ENCODE measurements around the gene MRPL53.
"Not testable (repeated sequence)": the region's sequence is repeated elsewhere in the genome, so short reads cannot be mapped to it uniquely, and the experiment has no call there.

Gene MRPL53

GRCh38 chr2:74447230-74447999 is 25.1 kb downstream of the MRPL53 start:
- no peak for DNase-seq

DNA sequence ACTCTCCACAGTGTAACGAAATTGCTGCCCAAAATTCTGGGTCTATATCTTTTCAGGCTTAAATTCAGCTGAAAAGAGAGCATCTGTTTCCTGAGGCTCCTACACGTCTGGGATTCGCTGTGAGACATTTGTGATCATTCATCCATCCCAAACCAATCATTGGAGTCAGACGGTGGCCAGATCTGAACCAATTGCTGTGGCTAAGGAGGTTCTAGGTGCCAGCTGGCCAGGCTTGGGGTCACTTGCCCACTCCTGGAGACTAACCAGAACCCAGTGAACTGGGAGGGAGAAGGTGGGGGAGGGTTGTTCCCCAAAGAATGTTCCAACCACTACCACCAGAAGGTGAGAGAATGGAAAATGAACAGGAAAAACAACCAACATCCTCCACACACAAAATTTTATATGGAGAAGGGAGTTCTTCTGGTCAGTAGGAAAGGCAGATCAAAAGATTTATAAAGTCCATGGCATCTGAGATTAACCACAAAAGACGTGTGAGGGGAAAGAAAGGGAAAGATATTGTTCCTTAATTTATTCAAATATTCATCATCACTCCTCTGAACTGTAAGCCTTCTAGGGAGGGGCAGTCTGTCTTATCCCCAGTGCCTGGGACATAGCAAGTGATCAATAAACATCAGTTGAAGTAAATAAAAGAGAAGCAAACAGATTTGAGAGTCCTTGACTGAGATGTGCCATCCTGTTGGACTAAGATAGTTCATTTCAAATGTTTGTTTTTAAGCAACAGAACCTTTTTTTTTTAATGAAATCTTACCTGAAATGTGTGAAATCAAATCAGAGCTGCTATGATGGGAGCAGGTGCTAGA is 27.8 kb downstream of the MRPL53 start:
- no peak for DNase-seq

DNA sequence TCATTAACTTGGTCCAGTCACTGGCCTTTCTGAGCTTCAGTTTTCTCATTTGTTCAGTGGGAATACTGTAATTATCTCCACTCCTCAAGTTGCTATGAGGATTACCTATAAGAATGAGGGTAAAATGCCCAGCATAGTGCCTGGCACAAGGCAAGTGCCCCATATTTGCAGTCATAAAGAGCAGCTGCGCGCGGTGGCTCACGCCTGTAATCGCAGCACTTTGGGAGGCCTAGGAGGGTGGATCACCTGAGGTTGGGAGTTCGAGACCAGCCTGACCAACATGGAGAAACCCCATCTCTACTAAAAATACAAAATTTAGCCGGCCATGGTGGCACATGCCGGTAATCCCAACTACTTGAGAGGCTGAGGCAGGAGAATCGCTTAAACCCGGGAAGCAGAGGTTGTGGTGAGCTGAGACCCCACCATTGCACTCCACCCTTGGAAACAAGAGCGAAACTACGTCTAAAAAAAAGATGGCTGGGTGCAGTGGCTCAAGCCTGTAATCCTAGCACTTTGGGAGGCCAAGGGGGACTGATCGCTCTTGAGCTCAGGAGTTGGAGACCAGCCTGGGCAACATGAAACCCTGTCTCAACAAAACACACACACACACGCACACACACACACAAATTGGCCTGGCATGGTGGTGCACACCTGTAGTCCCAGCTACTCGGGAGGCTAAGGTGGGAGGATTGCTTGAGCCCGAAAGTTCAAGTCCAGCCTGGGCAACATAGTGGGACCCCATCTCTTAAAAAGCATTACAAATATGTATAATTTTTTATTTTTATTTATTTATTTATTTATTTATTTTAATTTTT is 29.8 kb downstream of the MRPL53 start:
- not testable (repeated sequence) for DNase-seq

- DNase-seq, result no peak
Observed at GRCh38 chr2:74441690-74442482, 30.6 kb downstream of the MRPL53 start, which contains the start of gene RTKN. Gene RTKN (minus strand): TSS chr2:74441937. CDS start chr2:74441816, 121 bp downstream.

DNA sequence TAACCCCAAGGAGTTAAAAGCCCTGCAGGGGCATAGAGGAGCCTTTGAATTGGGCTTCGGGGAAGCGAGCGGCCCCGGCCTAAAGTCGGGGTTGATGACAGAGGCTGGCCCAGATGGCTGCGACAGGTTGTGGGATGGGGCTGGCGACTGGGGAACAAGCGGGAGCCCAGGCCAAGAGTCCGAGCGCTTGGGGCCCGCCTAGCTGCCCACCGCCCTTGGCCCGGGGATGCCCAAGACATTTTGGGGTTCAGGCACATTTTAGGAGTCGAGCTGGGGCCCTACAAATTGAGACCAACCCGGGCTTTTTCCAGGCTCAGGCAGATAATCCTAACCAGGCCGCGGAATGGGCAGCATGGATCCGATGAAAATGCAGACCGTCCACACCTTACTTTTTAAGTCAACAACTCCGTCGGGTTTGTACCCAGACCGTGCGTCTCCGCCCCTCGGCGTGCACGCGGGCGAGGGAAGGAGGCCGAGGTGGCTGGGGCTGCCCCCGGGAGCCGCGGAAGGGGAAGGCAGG is 31.2 kb downstream of the MRPL53 start:
- no peak for DNase-seq

- DNase-seq, result peak; percentile 40
Observed at GRCh38 chr2:74440378-74441169, 31.9 kb downstream of the MRPL53 start.

- DNase-seq, result no peak
Observed at GRCh38 chr2:74439803-74440377, 32.6 kb downstream of the MRPL53 start.

DNA sequence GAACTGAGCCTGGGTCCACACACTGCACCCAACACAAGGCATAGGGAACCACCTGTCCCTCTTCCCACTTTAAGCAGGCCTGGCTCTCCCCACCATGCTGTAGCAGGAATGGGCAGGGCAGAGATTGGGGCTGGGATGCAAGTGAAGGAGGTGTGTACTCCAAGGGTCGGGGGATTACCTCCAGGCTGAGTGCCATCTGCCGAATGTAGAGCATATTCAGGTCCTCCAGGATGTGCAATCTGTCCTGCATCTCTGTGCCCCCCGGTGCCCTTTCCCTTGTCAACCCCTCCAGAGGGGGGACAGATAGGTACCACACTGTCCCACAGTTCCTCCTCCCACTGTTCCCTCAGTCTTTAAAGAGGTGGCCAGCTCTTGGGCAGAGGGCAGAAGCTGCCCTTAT is 33.1 kb downstream of the MRPL53 start:
- DNase-seq, result no peak

DNA sequence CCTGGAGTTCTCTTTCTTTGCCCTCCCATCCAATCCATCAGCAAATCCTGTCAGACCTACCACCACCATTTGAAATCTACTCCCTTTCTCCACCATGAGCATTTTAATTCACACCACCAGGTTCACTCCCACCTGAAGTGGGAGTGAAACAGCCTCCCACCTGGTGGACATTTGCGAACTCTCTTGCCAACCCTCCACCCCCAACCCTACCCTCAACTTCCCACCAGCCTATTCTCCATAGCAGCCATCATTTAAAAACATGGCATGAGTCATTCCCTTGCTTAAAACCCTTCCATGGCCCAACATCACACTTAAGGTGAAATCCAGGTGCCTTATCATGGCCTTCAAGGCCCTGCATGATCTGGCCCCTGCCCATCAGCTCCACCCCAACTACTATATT is 34.2 kb downstream of the MRPL53 start:
- DNase-seq, result no peak

DNA sequence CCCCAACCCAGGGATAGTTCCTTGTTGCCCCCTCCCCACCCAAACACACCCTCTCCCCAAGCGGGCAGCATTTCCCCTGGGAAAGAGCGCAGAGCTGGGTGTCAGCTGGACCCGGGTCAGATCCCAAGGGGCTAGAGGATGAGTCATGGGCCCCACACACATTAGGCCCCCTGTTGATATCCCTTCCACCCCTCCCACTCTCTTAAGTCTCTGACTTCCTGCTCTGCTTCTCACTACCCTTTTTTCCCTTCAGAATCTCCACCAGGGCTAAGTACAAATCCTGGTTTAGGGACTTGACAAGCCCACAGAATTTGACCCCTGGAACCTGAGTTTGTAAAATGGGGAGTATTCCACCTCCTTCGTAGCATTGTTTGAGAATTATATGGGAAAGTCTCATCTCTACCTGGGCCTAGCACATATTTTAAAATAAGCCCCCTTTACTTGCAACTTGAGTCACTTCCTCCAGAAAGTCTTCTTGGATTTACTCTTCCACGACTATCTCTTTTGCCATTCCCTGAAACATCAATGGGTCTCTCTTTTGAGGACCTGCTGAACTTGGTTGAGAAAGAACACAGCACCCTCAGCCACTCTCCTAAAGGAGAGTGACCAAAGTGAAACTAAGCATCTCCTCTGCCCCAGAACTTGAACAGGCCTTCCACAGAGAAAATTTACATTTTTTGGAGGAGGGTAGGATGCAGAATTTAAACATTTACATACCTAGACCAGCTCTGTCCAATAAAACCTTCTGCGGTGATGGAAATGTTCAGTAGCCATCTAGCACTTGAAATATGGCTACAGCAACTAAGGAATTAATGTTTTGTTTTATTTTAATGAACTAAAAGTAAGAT is 35.4 kb downstream of the MRPL53 start:
- no peak for DNase-seq

DNA sequence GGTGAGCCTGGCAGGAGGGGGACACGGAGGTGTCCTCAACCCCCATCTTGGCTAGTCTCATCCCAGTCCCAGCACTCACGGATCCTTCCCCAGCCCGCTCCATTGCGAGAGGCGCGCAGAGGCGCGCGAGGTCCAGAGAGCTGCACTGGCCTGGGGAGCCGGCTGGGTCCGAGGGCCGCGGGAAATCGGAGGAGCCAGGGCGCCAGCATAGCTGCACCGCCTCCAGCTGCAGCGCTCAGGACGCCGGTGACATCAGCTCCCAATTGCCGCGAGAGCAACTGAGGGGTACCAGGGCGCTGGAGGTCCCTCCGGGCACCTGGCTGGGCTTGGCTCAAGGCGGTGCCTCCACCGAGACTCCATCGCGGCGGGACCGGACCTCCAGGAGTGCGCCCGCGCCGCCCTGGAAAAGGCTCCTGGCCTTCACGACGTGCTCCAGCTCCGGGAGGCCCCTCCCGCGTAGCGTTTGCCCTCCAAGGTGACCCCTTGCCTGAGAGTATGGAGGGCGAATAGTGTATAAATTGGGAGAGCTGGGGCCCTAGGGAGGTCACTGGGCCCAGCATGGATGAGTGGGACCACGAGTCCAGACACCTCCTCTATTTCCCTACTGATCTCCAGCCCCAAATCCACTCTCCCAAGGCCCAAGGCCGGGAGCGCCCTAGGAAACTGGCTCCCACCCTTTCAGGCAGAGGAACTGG is 36.2 kb downstream of the MRPL53 start:
- DNase-seq, result no peak

- DNase-seq, result no peak
Observed at GRCh38 chr2:74430502-74430901, 42.0 kb downstream of the MRPL53 start.

DNA sequence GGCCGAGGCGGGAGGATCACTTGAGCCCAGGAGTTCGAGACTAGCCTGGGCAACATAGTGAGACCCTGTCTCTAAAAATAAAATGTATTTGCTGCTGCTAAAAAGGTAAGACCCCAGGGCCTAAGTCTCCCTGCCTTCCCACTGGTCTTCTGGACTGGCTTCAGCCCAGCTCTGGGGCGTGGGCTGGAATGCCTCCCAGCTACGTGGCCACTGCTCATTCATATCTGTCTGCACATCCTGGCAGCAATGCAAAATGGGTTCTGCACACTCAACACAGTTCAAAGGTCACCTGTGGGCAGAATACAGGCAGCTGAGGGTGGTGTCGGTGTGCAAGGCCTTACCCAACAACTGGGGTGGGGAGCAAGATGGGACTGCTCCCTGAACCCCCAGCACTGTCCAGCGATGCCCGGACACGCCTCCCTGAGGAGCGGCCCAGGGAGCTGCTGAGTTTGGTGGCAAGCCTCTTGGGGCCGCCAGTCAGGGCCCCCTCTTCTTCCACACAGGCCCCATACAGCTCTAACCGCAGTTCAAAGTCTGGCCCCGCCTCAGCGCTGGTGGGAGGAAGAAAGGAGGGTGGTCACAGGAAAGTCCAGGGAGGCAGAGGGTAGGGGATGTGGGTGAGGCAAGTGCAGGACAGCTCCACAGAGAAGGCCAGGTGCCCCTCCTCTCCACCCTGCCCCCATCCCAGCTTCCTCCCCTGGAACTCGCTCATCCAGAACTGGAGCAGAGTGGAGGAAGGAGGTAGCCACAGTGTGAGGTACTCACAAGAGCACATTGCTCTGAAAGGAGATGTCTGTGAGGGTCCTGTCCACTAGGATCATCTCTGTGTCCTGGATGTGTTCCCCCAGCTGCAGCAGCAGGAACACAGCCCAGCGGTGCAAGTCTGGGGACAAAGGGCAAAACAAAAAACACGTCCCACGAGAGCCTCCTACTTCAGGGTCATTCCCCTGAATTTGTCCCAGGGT is 42.7 kb downstream of the MRPL53 start:
- DNase-seq, result peak; percentile 12

GRCh38 chr2:74428675-74429074 is 43.8 kb downstream of the MRPL53 start:
- no peak for DNase-seq

- no peak for DNase-seq
Observed at GRCh38 chr2:74427551-74427950, 44.9 kb downstream of the MRPL53 start.

- no peak for DNase-seq
Observed at GRCh38 chr2:74426181-74426758, 46.2 kb downstream of the MRPL53 start.

DNA sequence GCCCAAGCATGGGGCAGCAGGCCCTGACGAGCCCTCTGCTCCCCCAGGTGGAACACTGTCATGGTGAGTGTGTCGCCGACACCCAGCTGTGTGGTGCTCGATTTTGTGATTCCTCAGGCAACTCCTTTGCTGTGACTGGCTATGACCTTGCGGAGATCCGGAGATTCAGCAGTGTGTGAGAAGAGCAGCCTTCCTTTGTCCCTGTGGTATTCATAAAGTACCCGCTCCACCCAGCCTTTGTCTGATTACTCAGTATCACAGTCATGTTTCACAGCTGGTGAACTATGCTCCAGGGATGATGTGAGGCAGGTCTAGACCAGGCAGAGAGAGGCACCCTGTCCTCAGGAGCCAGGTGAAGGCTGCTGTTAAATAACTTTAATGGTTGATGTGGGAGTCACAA is 47.0 kb downstream of the MRPL53 start:
- no peak for DNase-seq

GRCh38 chr2:74424995-74425406 is 47.5 kb downstream of the MRPL53 start:
- DNase-seq, result no peak
